HEK293T (cell line): ENCODE results near the gene CNOT11.
"Not testable (repeated sequence)": the region's sequence is repeated elsewhere in the genome, so short reads cannot be mapped to it uniquely, and the experiment has no call there.

Experiments
- CTCF ChIA-PET: fragments of 350-600 bp; formaldehyde crosslinking; extraction: SDS; loops from one replicate; lab custom pipeline; 2021; ENCODE audit warnings: antibody characterized with exemption, inconsistent platforms; lab: Yijun Ruan, JAX
- POLR2A ChIA-PET: fragments of 350-600 bp; formaldehyde crosslinking; extraction: SDS; loops from one replicate; lab custom pipeline; 2020; ENCODE audit warnings: antibody characterized with exemption, inconsistent platforms; lab: Yijun Ruan, JAX
- DNase-seq: peaks from one replicate; pipeline ENCODE4 v3.0.0; 2012; ENCODE audit warnings: mixed read lengths; ENCODE audit errors: extremely low spot score
- ARNT ChIP-seq: fragments of 450-650 bp; IDR thresholded peaks from 2 replicates; pipeline ENCODE4 v1.6.1; 2017; ENCODE audit warnings: mild to moderate bottlenecking
- BHLHE40 ChIP-seq: fragments of 450-650 bp; IDR thresholded peaks from 2 replicates; pipeline ENCODE4 v1.6.1; 2016; ENCODE audit warnings: mild to moderate bottlenecking, moderate library complexity, borderline replicate concordance
- CTBP1 ChIP-seq: fragments of 450-650 bp; IDR thresholded peaks from 2 replicates; pipeline ENCODE4 v1.6.1; 2016; ENCODE audit warnings: borderline replicate concordance
- ELF4 ChIP-seq: fragments of 450-650 bp; IDR thresholded peaks from 2 replicates; pipeline ENCODE4 v1.6.1; 2017; ENCODE audit warnings: antibody characterized with exemption
- FOXK2 ChIP-seq: fragments of 450-650 bp; IDR thresholded peaks from 2 replicates; pipeline ENCODE4 v1.6.1; 2016; ENCODE audit warnings: mild to moderate bottlenecking
- FOXM1 ChIP-seq: fragments of 450-650 bp; IDR thresholded peaks from 2 replicates; pipeline ENCODE4 v1.6.1; 2017; ENCODE audit warnings: mild to moderate bottlenecking, borderline replicate concordance
- HDGF ChIP-seq: fragments of 450-650 bp; IDR thresholded peaks from 2 replicates; pipeline ENCODE4 v1.6.1; 2017; ENCODE audit warnings: antibody characterized with exemption, borderline replicate concordance
- NFRKB ChIP-seq: fragments of 450-650 bp; IDR thresholded peaks from 2 replicates; pipeline ENCODE4 v1.6.1; 2016; ENCODE audit warnings: mild to moderate bottlenecking, moderate library complexity
- PKNOX1 ChIP-seq: fragments of 450-650 bp; IDR thresholded peaks from 2 replicates; pipeline ENCODE4 v1.6.1; 2016
- SUZ12 ChIP-seq: fragments of 450-650 bp; IDR thresholded peaks from 2 replicates; pipeline ENCODE4 v1.6.1; 2016; ENCODE audit warnings: mild to moderate bottlenecking
- TARDBP ChIP-seq: fragments of 450-650 bp; IDR thresholded peaks from 2 replicates; pipeline ENCODE4 v1.6.1; 2016
- ZNF384 ChIP-seq: fragments of 450-650 bp; IDR thresholded peaks from 2 replicates; pipeline ENCODE4 v1.6.1; 2016

Gene CNOT11

GRCh38 chr2:101234169-101234938 lies 18.3 kb upstream of the CNOT11 start:
- CTCF ChIA-PET: no interaction called here
- POLR2A ChIA-PET: interaction anchor here (4.7 kb wide), 1 partner anchor 18 kb away, joined by 17 read pairs; the partner anchor contains the start of gene CNOT11
- no peak for TF ChIP-seq ELF4
- TF ChIP-seq ARNT: no peak
- TF ChIP-seq FOXK2: no peak
- no peak for TF ChIP-seq BHLHE40
- DNase-seq: no peak

DNA sequence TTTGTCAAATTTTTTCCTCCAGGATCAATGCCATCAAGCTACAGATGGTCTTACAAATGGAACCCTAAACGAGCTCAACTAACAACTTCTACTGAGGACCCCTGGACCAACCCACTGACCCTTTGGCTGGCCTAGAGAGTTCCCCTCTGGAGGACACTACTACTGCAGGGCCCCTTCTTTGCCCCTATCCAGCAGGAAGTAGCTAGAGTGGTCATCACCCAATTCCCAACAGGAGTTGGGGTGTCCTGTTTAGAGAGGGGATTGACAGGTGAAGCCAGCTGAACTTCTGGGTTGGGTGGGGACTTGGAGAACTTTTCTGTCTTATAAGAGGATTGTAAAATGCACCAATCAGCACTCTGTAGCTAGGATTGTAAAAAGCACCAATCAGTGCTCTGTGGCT lies 16.7 kb upstream of the CNOT11 start:
- DNase-seq, POLR2A ChIA-PET, CTCF ChIA-PET: not testable (repeated sequence)

- CTCF ChIA-PET, POLR2A ChIA-PET, DNase-seq: not testable (repeated sequence)
Measured at GRCh38 chr2:101237944-101238343, 14.7 kb upstream of the CNOT11 start.

GRCh38 chr2:101238930-101239759 lies 13.5 kb upstream of the CNOT11 start:
- TF ChIP-seq CTBP1 (no peak), SUZ12 (no peak), ARNT (no peak), ZNF384 (no peak), PKNOX1 (no peak), HDGF (no peak), NFRKB (no peak)
- ChIA-PET CTCF (interaction anchor here (0.6 kb wide), 2 partner anchors 16 to 196 kb away, joined by 3 read pairs; no protein-coding TSS in a partner anchor), POLR2A (interaction anchor here (2.2 kb wide), 1 partner anchor 13 kb away, joined by 6 read pairs; the partner anchor contains the start of gene CNOT11)
- no peak for DNase-seq

GRCh38 chr2:101239760-101240118 lies 12.9 kb upstream of the CNOT11 start:
- DNase-seq: not testable (repeated sequence)
- CTCF ChIA-PET: interaction anchor here (0.8 to 1.3 kb wide), 3 partner anchors 10 to 32 kb away, joined by 3 to 6 read pairs (median 5); no protein-coding TSS in a partner anchor
- POLR2A ChIA-PET: interaction anchor here (2.2 kb wide), 1 partner anchor 13 kb away, joined by 6 read pairs; the partner anchor contains the start of gene CNOT11

DNA sequence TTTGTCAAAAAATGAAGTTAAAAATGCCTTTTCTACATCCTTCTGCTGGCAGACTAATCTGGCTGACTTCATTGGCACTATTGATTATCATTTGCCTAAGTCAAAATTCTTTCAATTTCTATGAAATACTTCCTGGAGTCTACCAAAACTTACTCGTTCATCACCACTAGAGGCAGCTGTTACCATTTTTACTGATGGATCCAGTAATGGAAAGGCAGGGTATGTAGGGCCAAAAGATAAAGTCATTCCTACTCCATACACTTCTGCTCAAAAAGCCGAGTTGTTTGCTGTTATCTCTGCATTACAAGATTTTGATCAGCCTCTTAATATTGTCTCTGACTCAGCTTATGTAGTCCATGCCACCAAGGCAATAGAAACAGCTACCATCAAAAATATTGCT lies 12.0 kb upstream of the CNOT11 start:
- POLR2A ChIA-PET: interaction anchor here (2.2 kb wide), 1 partner anchor 12 kb away, joined by 6 read pairs; the partner anchor contains the start of gene CNOT11
- CTCF ChIA-PET: interaction anchor here (0.8 to 1.7 kb wide), 8 partner anchors 8 to 208 kb away, joined by 3 to 11 read pairs (median 4); partner anchors contain the start of gene CREG2
- not testable (repeated sequence) for DNase-seq

GRCh38 chr2:101241158-101241557 lies 11.5 kb upstream of the CNOT11 start:
- ChIA-PET POLR2A (interaction anchor here (2.2 kb wide), 1 partner anchor 11 kb away, joined by 6 read pairs; the partner anchor contains the start of gene CNOT11), CTCF (interaction anchor here (0.7 to 1.7 kb wide), 7 partner anchors 8 to 339 kb away, joined by 3 to 11 read pairs (median 3); partner anchors contain the start of gene CREG2)
- TF ChIP-seq FOXM1 (no peak), SUZ12 (no peak), TARDBP (no peak), ZNF384 (no peak), PKNOX1 (no peak)
- no peak for DNase-seq

- POLR2A ChIA-PET, CTCF ChIA-PET: not testable (repeated sequence)
Measured at GRCh38 chr2:101244373-101244772, 8.3 kb upstream of the CNOT11 start.

GRCh38 chr2:101244899-101245298 lies 7.8 kb upstream of the CNOT11 start:
- DNase-seq, POLR2A ChIA-PET, CTCF ChIA-PET: not testable (repeated sequence)

More at GRCh38 chr2:101244373-101244772, 8.3 kb upstream of the CNOT11 start:
- DNase-seq: not testable (repeated sequence)

DNA sequence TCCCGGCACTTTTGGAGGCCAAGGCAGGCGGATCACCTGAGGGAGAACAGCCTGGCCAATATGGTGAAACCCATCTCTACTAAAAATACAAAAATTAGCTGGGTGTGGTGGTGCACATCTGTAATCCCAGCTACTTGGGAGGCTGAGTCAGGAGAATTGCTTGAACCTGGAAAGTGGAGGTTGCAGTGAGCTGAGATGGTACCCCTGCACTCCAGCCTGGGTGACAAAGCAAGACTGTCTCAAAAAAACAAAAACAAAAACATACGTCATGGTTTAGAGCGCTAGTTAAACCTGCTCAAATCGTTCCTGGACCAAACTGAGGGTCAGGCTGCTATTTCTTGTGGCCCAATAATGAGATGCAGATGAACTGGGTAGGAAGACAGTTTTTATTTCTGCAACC lies 7.2 kb upstream of the CNOT11 start:
- DNase-seq, CTCF ChIA-PET, POLR2A ChIA-PET: not testable (repeated sequence)

- DNase-seq, POLR2A ChIA-PET, CTCF ChIA-PET: not testable (repeated sequence)
Measured at GRCh38 chr2:101248756-101249155, 3.9 kb upstream of the CNOT11 start.
